HG02884 (cell line): Measurements from ENCODE around the gene DIO2.

Experiments used
- ATAC-seq: cut with Tn5 transposase; IDR thresholded peaks from one replicate; pipeline ENCODE4 v1.9.1; 2021; ENCODE audit warnings: mild to moderate bottlenecking, moderate library complexity; ENCODE audit not compliant: unreplicated experiment

DIO2 gene

DNA sequence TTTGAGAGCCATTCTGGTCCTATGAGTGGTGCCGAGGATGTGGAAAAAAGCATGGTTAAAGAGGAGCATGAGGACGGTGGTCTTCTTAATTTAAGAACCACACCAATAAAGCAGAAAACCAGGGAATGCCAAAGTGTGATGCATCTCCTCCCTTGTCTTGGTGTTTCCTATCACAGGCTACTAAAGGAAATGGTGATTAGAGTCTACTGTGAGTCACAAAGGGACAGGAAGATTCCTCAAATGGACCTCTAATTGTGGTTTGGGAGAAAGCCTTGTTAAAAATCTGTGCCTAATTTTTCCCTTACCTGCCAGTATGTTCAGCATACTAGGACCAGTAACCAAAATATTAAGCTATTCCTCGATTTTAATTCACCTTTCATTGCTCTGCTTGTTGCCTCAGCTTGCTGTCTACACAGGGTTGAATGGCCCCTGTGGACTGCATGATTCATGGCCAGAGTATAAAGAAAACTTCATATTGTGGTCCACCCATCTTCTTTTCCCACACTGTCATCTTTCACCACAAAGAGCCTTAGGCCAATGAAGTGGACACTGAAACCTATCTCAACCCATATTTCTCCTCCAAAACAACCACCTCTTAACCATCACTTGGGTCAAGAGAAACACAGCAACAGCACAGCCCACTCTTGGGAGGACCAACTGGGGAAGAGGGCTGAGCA is 38.8 kb downstream of the DIO2 start:
- ATAC-seq = no peak

DNA sequence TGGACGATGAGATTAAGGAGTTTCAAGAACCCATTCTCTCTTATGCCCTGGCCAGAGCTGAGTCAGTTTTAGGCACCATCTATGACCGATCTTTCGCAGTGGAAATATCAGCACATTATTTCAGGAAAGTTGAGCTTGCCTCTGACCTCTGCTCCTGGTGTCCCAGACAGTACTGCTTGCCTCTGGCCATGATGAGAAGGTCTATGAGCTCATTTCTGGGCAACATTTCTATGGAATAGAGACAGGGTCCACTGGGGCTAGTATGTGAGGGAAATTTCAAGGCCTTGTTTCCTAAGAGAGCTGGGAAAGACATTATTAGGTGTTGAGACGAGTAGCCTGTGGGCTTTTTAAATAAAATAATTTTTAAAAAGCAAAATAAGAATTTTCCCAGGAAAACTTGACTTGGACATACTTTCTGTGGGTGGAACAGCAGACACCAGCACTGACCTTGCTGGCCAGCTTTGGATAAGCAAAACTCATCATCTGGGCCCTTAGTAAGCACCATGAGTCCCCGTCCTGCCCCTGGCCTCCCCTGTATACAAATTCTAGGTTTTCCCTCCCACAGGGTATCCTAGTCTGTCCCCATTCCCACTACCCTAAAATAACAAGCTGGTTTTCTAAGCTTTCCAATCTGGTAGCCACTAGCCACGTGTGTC is 43.4 kb downstream of the DIO2 start:
- ATAC-seq = no peak

DNA sequence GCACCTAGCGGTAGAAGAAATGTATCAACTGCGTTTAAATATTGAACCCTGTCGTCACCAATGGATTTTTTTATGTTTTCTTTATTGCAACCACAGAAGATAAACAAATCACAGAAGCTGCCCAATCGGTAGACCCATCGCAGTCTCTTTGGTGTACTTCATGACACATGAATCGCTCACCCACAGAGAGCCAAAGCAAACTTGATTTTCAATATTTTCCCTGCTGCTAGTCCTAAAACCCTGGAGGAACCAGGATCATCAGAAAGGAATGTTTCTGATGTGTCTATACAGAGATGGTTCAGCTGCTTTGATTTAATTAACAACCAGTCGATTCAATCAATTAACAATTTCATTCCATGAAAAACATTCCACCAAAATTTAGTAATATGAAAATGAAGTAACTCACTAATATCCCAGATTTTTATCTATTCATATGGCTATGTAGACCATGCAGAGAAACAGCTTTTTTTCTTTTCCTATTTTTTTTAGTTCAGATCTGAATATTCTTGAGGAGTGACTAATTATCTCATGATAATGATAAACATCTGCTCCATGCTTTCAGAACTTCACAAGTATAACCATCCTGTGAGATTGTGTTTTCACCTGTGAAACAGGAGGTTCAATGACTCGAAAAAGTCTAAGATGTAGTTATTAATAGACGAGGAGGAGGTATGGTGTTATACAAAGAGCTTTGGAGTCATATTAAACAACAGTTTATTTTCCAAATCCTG is 46.1 kb downstream of the DIO2 start:
- no peak for ATAC-seq

DNA sequence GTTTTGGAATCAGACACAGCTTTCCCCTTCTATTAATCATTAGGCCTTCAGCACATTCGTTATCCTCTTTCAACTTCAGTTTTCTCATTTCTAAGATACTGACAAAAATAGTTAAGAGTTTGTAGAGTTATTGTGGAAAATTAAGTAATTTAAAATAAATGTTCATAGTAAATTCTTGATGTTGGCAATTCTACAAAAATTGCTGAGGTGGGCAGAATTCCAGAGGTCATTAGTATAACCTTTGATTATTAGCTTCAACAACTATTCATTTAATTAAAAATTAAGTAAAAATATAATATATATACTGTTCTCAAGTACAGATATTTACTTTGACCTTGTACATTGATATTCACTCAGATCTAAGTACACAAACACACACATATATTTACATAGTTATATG is 58.5 kb downstream of the DIO2 start:
- ATAC-seq = no peak

DNA sequence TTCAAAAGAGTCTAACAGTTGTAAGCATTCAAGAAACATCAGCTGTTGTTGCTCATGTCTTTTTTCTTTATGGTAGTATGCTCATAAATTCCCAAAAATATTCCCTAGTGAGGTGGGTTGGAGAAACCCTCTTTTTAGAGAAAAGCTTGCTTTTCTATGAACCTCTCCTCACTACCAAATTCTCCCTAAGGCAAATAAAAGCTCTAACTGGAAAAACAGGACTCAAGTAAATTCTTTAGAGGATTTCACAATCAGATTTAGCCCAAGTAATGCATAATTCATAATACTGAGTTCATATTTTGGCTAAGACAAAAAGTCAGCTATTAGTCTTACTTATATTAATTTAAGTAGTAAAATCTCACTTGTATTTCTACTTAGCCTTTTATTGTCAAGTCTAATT is 59.1 kb downstream of the DIO2 start:
- no peak for ATAC-seq

DNA sequence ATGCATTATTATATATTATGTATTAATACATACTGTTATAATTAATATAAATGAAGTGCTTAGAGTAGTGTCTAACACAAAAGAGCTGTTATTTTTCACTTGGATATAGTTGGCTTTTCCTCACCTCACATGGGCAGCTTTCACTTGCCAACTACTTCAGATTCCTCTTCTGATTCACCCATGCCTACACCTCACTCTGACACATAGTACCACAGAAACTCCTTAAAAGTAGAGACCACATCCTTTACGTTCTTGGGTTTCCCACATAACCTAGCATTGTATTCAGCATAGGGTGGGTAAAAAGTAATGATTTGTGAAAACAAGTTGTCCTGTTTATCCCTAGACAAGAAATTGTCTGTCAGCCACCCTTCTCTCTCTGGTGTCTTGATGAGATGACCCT is 61.0 kb downstream of the DIO2 start:
- ATAC-seq = no peak
